Activated CD4-positive, CD25-positive, alpha-beta regulatory T cell treated with anti-CD3 and anti-CD28 coated beads, Interleukin-2, amount 50 U/mL, for 72 hours (primary cell): Measurements from ENCODE around the gene NEDD4L.
"Not testable (repeated sequence)": the region's sequence is repeated elsewhere in the genome, so short reads cannot be mapped to it uniquely, and the experiment has no call there.

ENCODE experiments used
- DNase-seq: peaks from one replicate; pipeline ENCODE4 v3.0.0; 2021

NEDD4L gene

DNA sequence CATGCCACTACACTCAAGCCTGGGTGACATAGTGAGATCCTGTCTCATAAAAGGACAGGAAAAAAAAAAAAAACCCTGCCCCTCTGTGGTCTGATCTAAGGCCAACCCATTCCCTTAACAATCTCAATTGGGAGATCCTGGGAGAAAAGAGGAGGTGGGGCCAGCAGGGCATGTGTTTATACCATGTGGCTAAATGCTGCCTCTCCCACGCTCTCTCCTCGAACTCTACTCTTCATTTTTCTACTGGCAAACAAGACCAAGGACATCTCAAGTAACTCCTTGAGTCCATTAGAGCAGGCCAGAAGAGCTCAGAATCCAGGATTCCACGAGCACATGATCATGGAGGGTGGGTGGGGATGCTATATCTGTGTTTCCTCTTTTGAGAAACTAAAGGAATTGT lies 16.7 kb upstream of the NEDD4L start:
- DNase-seq: no peak

DNA sequence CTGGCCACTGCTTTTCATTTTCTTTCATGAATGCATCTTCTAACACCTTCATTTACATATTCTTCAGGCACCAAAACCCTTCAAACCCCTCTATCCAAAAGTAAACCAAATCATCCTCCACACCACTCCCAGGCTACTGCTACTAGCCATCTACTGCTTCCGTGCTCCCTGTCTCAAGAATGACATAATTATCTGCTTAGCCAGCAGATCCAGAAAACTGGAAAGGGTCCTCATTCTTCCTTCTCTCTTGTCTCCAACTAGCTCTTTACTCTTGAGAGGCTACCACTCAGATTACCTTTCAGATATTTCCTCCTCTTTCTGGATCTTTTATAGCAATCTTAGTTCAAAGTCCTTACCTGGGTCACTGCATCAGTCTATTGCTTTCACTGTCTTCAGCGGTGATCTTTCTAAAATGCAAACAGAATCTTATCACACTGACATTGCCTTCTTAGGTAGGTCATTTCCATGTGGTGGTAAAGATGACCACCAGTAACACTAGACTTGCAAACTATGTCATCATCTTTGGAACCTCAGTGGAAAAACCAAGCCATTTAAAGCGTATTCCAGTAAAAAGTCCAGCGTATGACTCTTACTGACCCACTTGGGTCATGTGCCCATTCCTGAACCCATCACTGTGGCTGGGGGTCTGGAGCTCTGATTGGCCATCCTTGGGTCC lies 15.8 kb upstream of the NEDD4L start:
- no peak for DNase-seq

DNA sequence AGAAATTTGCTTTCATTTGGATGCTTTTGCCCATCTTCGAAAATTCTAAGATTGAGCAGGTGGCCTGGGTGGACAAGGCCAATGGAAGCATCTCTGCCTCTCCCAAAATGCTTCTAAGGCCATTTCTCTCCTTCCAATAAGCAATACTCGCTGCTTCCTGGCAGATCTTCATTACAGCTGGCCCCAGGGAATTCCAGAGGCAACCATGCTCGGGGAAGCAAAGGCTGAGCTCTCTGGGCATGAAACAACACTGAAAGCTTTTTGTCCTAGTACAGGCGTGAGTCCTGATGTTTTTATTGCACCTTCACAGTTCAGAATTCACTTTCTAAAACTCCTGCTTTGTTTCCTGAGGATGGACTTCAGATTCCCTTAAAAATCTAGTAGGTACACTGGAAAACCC lies 11.8 kb upstream of the NEDD4L start:
- no peak for DNase-seq

DNA sequence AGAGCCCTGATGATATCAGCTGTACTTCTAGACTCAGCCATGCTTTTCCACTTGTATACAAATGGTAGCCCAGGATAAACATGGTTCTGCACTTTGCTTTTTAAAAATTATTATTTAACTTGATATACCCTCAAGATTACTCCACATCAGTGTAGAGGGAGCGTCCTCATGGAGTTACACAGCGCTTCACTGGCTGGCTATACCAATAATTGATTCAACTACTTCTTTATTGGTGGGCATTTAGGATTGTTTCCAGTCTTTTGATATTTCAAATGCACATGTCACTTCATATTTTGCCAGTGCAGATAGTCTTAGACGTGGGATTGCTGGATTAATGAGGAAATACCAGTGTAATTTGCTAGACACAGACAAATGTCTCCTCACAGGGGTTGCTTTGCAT lies 10.8 kb upstream of the NEDD4L start:
- DNase-seq: no peak

DNA sequence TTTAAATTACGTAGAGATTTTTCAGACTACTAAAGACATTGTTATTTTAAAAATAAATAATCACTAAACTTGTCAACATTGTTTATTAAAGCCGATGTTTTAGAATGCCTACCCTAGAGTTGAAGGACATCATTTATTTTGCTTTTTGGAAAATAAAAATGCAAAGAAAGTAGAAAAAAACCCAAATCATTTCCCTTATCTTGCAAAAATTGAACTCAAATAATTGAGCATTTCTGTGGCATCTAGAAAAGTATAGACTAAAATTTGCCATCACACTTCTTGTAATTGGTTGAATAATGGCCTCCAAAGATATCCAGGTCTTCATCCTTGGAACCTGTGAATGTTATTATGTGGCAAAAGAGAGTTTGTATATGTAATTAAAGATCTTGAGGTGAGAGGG lies 9.7 kb upstream of the NEDD4L start:
- no peak for DNase-seq

DNA sequence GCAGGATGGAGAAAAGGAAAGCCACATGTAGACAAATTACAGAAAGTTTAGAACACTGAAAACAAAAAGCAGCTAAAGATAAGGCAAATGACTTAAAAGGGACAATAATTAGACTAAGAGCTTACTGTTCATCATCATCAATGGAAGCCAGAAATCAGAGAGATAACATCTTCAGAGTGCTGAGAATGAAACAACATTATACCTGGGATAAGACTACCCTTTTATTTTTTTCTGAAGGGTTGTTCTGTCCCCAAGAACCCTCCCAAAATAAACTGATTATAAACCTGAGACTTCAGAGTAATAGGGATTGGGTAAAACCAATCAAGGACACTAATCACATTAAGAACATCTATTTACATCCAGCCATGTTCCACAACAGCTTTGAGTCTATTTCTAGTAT lies 6.9 kb upstream of the NEDD4L start:
- no peak for DNase-seq

DNA sequence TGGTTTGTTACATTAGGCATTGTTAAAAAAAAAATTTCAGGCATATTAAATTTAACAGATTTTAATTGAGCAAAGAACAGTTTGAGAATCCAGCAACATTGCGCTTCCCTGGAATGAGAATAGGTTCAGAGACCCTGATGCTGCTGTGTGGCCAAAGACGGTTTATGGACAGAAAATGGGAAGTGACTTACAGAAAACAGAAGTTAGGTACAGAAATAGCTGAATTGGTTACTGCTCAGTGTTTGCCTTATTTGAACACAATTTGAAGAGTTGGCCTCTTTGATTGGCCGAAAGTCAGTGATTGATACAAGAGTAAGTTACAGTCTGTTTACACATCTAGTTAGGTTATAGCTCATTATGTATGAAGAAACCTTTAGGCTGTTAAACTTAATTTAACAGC lies 6.0 kb upstream of the NEDD4L start:
- DNase-seq: no peak

DNA sequence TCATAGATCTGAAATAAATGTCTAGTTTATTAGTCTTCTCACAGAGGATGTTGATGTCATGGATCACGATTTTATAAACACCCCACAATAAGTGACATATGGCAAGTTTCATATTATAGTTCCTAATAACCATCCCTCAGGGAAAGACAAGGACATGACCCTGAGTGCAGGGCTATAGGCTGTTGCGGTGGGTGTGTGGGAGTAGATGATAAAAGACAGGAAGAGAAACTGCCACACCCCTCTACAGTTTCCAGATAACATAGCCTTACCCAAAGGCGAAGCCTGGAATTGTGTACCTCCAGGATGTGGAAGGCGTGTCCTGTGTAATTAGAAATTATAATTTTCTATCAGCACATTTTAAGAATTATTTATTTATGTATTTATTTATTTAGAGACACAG lies 2.4 kb upstream of the NEDD4L start:
- no peak for DNase-seq

DNA sequence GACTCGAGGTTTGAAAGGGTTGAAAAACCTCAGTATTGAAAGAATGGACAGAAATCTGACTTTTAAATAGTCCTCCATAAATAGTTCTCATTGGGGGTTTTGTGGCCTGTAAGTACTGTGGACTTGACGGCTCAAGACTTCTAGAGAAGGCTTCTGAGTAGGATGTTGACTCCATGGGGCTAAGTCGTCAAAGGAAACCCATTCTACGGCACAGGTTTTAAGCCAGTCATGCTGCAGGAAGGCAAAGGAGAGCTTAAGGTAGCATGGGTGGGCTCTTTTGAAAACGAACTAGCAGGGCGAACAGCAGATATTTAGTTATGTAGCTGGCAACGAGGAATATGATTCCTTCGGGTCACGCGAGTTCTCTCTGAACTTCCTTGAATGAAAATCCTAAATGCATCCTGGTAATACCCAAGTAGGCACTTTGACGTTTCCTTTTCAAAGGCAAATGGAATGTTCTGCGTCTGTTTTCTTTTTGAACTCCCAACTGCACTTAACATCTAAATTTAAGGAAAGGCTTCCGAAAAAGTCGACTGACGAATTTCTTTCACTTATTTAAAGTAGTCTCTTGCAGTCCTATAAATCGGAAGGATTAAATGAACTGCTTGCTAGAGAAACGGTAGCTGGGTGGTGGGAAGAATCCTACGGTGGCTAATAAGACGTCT lies 1.1 kb upstream of the NEDD4L start:
- no peak for DNase-seq

DNA sequence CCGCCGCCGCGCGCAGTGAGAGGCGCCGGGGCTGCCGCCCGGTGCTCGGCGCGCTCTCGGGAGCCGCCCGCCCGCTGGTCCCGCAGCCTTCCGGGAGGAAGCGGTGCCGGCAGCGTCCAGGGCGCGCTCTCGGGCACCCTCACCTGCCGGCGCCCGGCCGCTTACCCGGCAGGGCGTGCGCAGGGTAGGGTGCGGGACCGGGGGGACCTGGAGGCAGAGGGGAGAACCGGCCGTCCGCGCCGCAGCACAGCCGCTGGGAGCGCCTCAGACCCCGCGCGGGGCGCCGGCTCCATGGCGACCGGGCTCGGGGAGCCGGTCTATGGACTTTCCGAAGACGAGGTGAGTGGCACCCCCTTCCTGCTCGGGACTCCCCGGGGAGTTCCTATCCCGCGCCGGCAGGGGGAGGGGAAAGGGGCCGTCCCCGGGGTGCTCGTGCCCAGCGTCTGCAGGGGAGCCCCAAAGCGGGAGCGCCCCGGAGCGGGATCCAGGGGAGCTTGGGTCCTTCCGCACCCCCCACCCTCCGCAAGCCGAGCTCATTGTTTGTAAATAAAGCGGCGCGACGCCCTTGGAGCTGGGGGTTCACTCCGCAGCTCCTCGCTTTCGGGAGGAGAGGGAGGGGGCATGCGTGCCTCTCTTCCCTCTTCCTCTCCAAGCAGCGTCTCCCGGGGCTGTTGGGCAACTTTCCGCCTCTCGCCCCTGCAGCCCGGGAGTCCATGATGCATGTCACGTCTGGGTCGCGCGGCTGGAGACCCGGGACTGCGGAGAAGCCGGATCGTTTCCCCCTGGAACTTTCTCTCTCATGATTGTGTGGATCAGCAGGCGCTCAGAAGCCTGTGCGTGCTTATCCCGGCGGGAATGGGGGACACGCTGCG lies 580 bp downstream of the NEDD4L start:
- peak; percentile 46 for DNase-seq

DNA sequence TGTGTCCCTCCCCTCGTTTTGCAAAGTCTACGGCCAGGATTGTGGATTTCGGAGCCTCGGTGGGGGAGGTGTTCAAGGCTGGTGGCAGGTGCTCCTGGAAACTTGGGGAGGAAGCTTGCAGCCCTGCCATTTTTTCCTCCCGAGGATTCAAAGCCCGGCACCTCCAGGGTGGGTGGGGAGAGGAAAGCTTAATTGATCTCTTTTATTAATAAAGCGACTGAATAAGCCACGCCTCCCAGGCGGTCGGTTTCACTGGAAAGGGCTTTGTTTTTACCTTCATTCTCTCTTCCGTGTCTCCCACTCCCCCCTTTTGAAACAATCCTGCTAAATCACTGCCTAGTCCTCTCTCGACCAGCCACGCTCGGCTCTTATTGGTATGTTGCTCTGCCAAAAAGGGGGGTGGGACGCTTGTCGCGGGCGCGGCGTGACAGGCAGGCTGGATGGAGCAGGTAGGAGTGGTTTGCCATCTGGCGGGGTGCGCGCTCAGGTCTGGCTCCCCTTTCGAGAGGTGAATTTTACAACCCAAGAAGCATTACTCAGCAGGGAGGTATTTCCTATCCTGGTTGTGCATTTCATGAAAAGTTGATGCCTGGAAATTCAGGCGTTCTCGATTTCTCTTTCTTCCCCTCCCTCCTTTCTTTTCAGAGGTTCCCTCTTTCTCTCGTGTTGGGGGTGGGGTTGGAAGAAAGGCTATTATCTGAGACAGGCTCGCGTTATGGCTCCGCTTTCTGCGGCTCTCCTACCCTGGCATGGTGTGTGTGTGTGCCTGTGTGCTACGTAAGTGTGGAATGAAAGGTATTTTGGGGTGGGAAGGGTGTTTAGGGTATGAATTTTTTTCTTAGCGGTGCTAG lies 1.4 kb downstream of the NEDD4L start:
- peak; percentile 34 for DNase-seq

DNA sequence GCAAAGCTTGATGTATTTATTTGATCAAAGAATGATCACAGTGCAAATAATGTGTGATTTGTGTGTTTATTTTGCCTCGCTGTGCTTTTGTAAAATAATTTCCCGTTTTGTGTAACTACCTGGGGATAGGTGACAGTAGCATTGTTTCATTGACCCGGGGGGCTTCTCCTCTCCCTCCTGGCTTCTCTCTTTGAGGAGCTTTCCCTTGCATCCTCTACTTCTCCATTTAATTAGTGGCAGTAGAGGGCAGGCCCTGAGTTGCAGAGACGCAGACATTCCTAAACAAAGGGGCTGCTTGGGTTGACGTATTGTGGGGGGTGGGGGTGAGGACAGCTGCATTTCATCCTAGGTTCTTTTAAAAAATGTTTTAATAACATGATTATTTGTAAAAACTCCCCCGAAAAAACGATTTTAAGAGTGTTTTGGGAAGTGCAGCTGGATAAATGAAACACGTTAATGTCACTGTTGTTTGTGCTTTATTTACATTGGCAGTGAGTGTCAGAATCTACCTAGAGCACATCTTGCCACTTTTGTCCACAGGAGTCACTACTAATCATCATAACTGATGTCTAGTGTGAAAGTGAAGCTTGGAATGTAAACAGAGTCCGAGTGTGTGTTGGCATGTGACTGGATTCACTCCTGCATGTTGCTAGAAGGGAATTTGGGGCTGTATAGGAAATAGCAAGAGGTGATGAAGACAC lies 2.2 kb downstream of the NEDD4L start:
- no peak for DNase-seq

DNA sequence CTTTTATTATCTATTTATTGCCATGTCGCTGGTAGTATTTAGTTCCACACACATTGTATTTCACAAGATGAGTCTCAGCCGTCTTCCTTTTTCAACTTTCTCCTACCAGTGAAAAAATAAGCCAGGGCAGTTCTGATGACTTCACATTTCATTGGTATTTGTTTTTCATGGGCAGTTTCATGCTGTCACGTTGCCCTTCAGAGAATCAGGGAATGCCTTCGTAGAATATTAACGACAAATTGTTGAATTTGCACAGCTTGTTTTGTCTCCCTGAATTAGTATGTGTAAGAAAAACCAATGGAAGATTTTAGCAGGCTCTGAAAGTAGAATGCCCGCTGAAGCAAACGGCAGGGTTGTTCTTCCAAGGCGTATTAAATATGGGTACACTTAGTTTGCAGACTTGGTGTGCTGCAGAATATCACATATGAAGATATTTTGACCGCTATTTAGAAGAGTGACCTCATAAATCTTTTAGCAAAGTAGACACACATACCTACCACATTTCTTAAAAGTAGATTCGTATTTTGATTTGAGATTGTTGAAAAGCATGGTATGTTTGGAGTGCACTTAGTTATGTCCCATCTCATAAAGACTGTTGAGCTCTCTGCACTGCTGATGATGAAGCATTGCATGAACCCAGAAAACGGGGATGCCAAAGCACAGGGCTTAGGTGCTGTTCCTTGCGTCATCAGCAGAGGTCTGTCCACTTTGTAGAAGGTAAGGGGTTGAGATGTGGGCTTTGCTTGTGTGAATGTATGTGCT lies 2.9 kb downstream of the NEDD4L start:
- no peak for DNase-seq

DNA sequence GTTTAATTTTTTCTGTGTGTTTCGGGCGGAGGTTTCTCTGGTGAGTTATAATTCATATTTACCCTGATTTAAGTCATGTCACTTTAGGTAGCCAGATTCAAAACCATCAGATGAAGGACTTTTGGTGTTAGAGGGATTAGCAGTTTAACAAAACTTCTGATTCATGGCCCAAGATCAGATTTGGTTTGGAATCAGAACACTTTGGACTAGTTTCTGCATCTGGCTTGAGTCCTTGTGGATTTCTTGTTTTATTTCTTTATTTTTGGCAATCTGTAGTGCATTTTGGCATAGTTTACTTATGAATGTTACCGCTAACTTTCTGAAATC lies 3.5 kb downstream of the NEDD4L start:
- no peak for DNase-seq

DNA sequence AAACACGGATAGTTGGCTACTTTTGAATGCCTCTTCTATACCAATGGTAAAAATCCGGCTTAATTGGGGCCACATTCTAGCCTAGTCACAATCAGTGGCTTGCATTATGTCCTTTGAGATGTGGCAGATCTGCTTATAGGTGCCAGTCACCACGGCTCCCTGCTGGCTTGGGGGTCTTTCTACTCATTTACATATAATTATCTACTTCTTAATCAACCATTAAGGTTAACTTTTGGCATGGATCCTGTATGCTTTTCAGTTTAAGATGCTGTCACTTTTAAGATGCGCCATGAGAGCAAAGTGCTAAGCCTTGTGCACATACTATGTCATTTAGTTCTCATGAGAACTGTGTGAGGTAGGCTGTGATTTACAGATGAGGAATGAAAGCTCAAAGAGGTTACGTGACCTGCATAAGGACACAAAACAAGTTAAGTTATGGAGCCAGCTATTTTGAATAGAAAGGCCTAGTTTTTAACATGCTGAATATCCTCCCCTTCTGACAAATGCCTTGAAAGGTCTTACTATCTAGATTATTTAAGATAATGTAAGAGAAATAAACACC lies 4.1 kb downstream of the NEDD4L start:
- DNase-seq: no peak

DNA sequence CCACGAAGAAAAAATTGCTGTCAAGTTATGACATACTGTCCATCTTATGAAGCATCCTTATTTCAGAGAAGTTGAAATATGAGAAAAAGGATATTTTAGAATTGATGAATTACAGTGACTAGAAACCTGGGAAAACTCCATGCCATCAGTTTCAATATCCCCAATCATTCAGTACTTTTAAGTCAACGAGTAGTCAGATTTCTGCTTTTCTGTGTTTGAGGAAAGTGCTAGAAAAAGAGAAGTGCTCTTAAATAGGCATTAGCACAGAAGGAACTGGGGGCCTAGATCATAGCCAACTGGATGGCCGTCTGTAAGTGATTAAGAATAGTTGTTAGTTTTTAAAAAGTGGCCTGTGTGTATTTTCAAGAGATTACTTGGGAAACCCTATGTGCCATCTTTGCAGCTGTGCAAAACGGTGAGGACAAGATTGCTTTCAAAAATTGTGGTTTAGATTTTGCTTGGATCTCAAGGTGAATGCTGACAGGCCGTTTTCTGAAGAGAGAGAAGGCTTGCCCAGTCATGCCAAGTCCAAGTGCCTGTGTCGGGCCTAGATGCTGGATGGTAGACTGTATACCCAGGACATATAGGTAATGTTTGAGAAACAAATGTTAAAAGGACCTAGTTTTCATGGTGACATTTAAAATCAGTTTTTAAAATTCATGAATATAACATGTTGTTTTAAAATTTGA lies 5.1 kb downstream of the NEDD4L start:
- DNase-seq: no peak

DNA sequence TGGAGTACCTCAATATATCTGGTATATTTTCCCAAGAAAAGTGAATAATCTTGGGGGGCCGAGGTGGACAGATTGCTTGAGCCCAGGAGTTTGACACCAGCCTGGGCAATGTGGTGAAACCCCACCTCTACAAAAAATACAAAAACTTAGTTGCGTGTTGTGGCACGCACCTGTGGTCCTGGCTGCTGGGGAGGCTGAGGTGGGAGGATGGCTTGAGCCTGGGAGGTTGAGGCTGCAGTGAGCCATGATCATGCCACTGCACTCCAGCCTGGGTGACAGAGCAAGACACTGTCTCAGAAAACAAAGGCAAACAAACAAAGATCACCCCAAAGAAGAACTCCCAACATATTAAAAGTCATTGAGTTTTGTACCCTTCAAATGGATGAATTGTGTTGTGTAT lies 6.9 kb downstream of the NEDD4L start:
- not testable (repeated sequence) for DNase-seq

DNA sequence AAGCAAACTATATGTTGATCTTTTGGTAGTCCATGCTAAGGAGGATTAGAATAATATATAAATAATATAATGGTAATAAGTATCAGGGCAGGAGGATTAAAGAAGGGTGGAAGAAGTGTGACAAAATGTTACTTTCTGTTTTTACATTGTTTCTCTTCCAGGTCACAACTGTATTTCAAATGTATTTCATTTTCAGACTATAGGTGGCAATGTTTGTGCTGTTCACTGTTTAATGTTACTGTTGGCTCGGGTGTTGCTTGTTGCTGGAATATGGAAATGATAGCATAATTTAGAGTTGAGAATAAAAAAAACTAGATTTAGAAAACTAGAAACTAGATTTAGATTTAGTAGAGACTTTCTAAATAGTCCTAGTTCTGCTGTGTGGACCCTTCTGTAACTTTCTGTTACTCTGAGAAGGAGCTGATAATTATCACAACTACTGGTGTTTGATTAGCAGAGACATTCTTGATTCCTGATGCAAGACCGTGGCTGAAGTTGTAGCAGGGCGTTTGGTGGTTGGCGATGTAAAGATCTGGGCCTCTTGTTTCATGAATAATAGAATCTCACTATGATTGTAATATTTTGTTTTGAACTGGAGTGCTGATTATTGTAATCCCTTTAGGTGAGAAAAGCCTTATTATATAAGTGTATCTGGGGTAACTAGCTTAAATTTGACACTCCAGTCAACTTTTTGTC lies 7.9 kb downstream of the NEDD4L start:
- DNase-seq: no peak

DNA sequence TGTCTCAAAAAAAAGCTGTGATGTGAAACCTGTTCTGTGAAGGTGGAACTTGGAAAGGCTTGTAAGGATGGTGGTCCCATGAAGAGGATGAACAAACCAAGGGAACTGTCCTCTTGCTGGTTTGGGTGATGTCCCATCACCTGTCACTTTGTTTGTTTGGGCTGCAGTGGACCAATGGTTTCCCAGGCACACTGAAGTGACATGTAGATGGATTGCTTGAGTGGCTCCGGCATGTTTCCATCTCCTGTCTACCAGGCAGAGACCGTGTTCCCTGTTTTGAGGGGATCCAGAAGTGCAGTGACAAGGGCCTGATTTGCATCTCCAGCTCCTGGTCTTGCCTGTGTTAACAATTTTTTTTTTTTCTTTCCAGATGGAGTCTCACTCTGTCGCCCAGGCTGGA lies 8.9 kb downstream of the NEDD4L start:
- DNase-seq: no peak
